ENCODE results near the gene CPM.
"Not testable (repeated sequence)": the region's sequence is repeated elsewhere in the genome, so short reads cannot be mapped to it uniquely, and the experiment has no call there.

The CPM gene

GRCh38 chr12:68866950-68867349 is 66.0 kb downstream of the CPM start:
- Histone ChIP-seq H3K36me3 (ENCODE audit: insufficient read depth, low read length) (no peaks in the 10 kb centered on the region), H3K27me3 (ENCODE audit: insufficient read depth, low read length) (no peaks in the 10 kb centered on the region), H3K4me1 (ENCODE audit: control insufficient read depth, insufficient read depth, low read length, unreplicated experiment) (no peaks in the 10 kb centered on the region), H3K4me3 (ENCODE audit: low read depth, low read length) (no peak overlapping the region), H3K27ac (ENCODE audit: low read depth, low read length) (no peak overlapping the region), H3K79me2 (ENCODE audit: control insufficient read depth, insufficient read depth, low read length, unreplicated experiment) (no peaks in the 10 kb centered on the region), H2AFZ (ENCODE audit: low read length, unreplicated experiment) (no peak overlapping the region)

GRCh38 chr12:68865399-68866164 is 67.4 kb downstream of the CPM start:
- H2AFZ ChIP-seq (ENCODE audit: low read length, unreplicated experiment), result no peak overlapping the region

GRCh38 chr12:68864604-68865003 is 68.4 kb downstream of the CPM start:
- Histone ChIP-seq H3K4me3 (ENCODE audit: low read depth, low read length) (no peak overlapping the region), H2AFZ (ENCODE audit: low read length, unreplicated experiment) (no peak overlapping the region), H3K36me3 (ENCODE audit: insufficient read depth, low read length) (no peaks in the 10 kb centered on the region)

More at GRCh38 chr12:68865399-68866164, 67.4 kb downstream of the CPM start:
- no peaks in the 10 kb centered on the region for H3K79me2 ChIP-seq (ENCODE audit: control insufficient read depth, insufficient read depth, low read length, unreplicated experiment)
- H3K36me3 ChIP-seq (ENCODE audit: insufficient read depth, low read length), result no peaks in the 10 kb centered on the region
- no peak overlapping the region for H3K27ac ChIP-seq (ENCODE audit: low read depth, low read length)
- no peaks in the 10 kb centered on the region for H3K27me3 ChIP-seq (ENCODE audit: insufficient read depth, low read length)
- no peaks in the 10 kb centered on the region for H3K4me1 ChIP-seq (ENCODE audit: control insufficient read depth, insufficient read depth, low read length, unreplicated experiment)
- no peak overlapping the region for H3K4me3 ChIP-seq (ENCODE audit: low read depth, low read length)

DNA sequence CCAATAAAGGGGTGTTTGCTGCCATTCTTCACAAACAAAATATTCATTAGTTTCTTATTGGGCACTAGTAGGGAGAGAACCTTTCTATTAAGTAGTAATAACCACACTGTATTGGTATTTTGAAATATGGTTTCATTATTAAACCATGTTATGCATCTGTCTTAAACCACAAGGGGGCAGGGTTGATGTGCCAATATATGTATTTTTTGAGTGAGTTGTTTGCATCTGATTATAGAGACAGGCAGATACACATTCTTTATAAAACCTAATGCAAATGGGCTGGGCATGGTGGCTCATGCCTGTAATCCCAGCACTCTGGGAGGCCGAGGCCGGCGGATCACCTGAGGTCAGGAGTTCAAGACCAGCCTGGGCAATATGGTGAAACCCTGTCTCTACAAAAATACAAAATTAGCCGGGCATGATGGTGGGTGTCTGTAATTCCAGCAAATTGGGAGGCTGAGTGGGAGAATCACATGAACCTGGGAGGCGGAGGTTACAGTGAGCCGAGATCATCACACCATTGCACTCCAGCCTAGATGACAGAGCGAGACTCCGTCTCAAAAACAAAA is 69.0 kb downstream of the CPM start:
- H3K79me2 ChIP-seq (ENCODE audit: control insufficient read depth, insufficient read depth, low read length, unreplicated experiment); H3K4me1 ChIP-seq (ENCODE audit: control insufficient read depth, insufficient read depth, low read length, unreplicated experiment); H3K4me3 ChIP-seq (ENCODE audit: low read depth, low read length); H3K27me3 ChIP-seq (ENCODE audit: insufficient read depth, low read length); H3K27ac ChIP-seq (ENCODE audit: low read depth, low read length); H3K36me3 ChIP-seq (ENCODE audit: insufficient read depth, low read length); H2AFZ ChIP-seq (ENCODE audit: low read length, unreplicated experiment): not testable (repeated sequence)

More at GRCh38 chr12:68864604-68865003, 68.4 kb downstream of the CPM start:
- Histone ChIP-seq H3K79me2 (ENCODE audit: control insufficient read depth, insufficient read depth, low read length, unreplicated experiment) (no peaks in the 10 kb centered on the region), H3K27me3 (ENCODE audit: insufficient read depth, low read length) (no peaks in the 10 kb centered on the region), H3K4me1 (ENCODE audit: control insufficient read depth, insufficient read depth, low read length, unreplicated experiment) (no peaks in the 10 kb centered on the region), H3K27ac (ENCODE audit: low read depth, low read length) (no peak overlapping the region)

- H2AFZ ChIP-seq (ENCODE audit: low read length, unreplicated experiment), result no peak overlapping the region
Observed at GRCh38 chr12:68863109-68863770, 69.7 kb downstream of the CPM start.

GRCh38 chr12:68861890-68862289 is 71.1 kb downstream of the CPM start:
- no peak overlapping the region for H3K4me3 ChIP-seq (ENCODE audit: low read depth, low read length)
- no peaks in the 10 kb centered on the region for H3K79me2 ChIP-seq (ENCODE audit: control insufficient read depth, insufficient read depth, low read length, unreplicated experiment)
- no peaks in the 10 kb centered on the region for H3K4me1 ChIP-seq (ENCODE audit: control insufficient read depth, insufficient read depth, low read length, unreplicated experiment)
- no peak overlapping the region for H2AFZ ChIP-seq (ENCODE audit: low read length, unreplicated experiment)
- H3K27ac ChIP-seq (ENCODE audit: low read depth, low read length), result no peak overlapping the region
- H3K36me3 ChIP-seq (ENCODE audit: insufficient read depth, low read length), result peaks cover 16% of the 10 kb centered on the region; the same call in 1 of the 2 replicates
- H3K27me3 ChIP-seq (ENCODE audit: insufficient read depth, low read length), result no peaks in the 10 kb centered on the region

More at GRCh38 chr12:68863109-68863770, 69.7 kb downstream of the CPM start:
- Histone ChIP-seq H3K4me3 (ENCODE audit: low read depth, low read length) (no peak overlapping the region), H3K79me2 (ENCODE audit: control insufficient read depth, insufficient read depth, low read length, unreplicated experiment) (no peaks in the 10 kb centered on the region), H3K4me1 (ENCODE audit: control insufficient read depth, insufficient read depth, low read length, unreplicated experiment) (no peaks in the 10 kb centered on the region), H3K27me3 (ENCODE audit: insufficient read depth, low read length) (no peaks in the 10 kb centered on the region), H3K27ac (ENCODE audit: low read depth, low read length) (no peak overlapping the region), H3K36me3 (ENCODE audit: insufficient read depth, low read length) (0 out of 2 replicates have a peak, but pooled peaks cover 8% of the 10 kb centered on the region)

- H3K4me1 ChIP-seq (ENCODE audit: control insufficient read depth, insufficient read depth, low read length, unreplicated experiment), result no peaks in the 10 kb centered on the region
- no peaks in the 10 kb centered on the region for H3K27me3 ChIP-seq (ENCODE audit: insufficient read depth, low read length)
- H3K27ac ChIP-seq (ENCODE audit: low read depth, low read length), result no peak overlapping the region
- H3K79me2 ChIP-seq (ENCODE audit: control insufficient read depth, insufficient read depth, low read length, unreplicated experiment), result no peaks in the 10 kb centered on the region
- H3K36me3 ChIP-seq (ENCODE audit: insufficient read depth, low read length), result peaks cover 23% of the 10 kb centered on the region; the same call in 1 of the 2 replicates
- H3K4me3 ChIP-seq (ENCODE audit: low read depth, low read length), result no peak overlapping the region
- no peak overlapping the region for H2AFZ ChIP-seq (ENCODE audit: low read length, unreplicated experiment)
Observed at GRCh38 chr12:68856510-68856909, 76.5 kb downstream of the CPM start.

- Histone ChIP-seq H3K27ac (ENCODE audit: low read depth, low read length) (no peak overlapping the region), H3K79me2 (ENCODE audit: control insufficient read depth, insufficient read depth, low read length, unreplicated experiment) (no peaks in the 10 kb centered on the region), H3K36me3 (ENCODE audit: insufficient read depth, low read length) (peaks cover 23% of the 10 kb centered on the region; the same call in 1 of the 2 replicates), H3K27me3 (ENCODE audit: insufficient read depth, low read length) (no peaks in the 10 kb centered on the region), H2AFZ (ENCODE audit: low read length, unreplicated experiment) (no peak overlapping the region), H3K4me3 (ENCODE audit: low read depth, low read length) (no peak overlapping the region), H3K4me1 (ENCODE audit: control insufficient read depth, insufficient read depth, low read length, unreplicated experiment) (no peaks in the 10 kb centered on the region)
Observed at GRCh38 chr12:68855771-68856170, 77.2 kb downstream of the CPM start.

- H3K4me3 ChIP-seq (ENCODE audit: low read depth, low read length), result no peak overlapping the region
- no peaks in the 10 kb centered on the region for H3K27me3 ChIP-seq (ENCODE audit: insufficient read depth, low read length)
- H3K4me1 ChIP-seq (ENCODE audit: control insufficient read depth, insufficient read depth, low read length, unreplicated experiment), result no peaks in the 10 kb centered on the region
- peaks cover 23% of the 10 kb centered on the region; the same call in 1 of the 2 replicates for H3K36me3 ChIP-seq (ENCODE audit: insufficient read depth, low read length)
- no peak overlapping the region for H2AFZ ChIP-seq (ENCODE audit: low read length, unreplicated experiment)
- no peaks in the 10 kb centered on the region for H3K79me2 ChIP-seq (ENCODE audit: control insufficient read depth, insufficient read depth, low read length, unreplicated experiment)
- no peak overlapping the region for H3K27ac ChIP-seq (ENCODE audit: low read depth, low read length)
Observed at GRCh38 chr12:68855111-68855510, 77.9 kb downstream of the CPM start.

- Histone ChIP-seq H3K4me3 (ENCODE audit: low read depth, low read length) (no peak overlapping the region), H3K27me3 (ENCODE audit: insufficient read depth, low read length) (no peaks in the 10 kb centered on the region), H3K79me2 (ENCODE audit: control insufficient read depth, insufficient read depth, low read length, unreplicated experiment) (no peaks in the 10 kb centered on the region), H3K4me1 (ENCODE audit: control insufficient read depth, insufficient read depth, low read length, unreplicated experiment) (no peaks in the 10 kb centered on the region), H3K27ac (ENCODE audit: low read depth, low read length) (no peak overlapping the region), H3K36me3 (ENCODE audit: insufficient read depth, low read length) (peaks cover 23% of the 10 kb centered on the region; the same call in 1 of the 2 replicates), H2AFZ (ENCODE audit: low read length, unreplicated experiment) (no peak overlapping the region)
Observed at GRCh38 chr12:68854554-68854953, 78.4 kb downstream of the CPM start.
